ENCODE data around the gene MCCC2.

Gene MCCC2

DNA sequence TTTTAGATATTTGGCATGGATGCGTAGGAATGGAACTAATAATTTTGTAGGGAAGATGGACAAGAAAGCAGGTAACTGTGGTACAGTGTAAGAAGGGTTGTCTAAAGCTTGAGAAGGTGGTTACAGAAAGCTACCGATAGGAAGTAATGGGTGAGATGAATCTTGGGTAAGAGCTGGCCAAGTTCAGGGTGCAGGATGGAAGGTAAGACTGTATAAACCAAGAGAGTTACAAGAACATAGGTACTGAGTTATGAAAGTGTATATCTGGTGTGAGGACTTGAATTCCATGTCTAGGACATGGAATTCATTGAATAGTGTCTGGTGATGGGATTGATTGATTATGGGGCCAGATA is 1.4 kb downstream of the MCCC2 start:
- no peak overlapping the region for H3K9ac ChIP-seq (ENCODE audit: low read length)
- no peak overlapping the region for H3K23ac ChIP-seq (ENCODE audit: low read length)
- no peak overlapping the region for H2BK120ac ChIP-seq (ENCODE audit: low read depth, low read length)
- no CpG with 5 or more reads among the region's 2 CpGs for WGBS (ENCODE audit: extremely low coverage, insufficient coverage, low lambda C conversion rate)
- H3K27ac ChIP-seq (ENCODE audit: low read depth, low read length): no peak overlapping the region
- no peak overlapping the region for H2BK5ac ChIP-seq (ENCODE audit: low read length)
- no peak overlapping the region for H3K56ac ChIP-seq (ENCODE audit: low read length)
- no peak overlapping the region for H4K5ac ChIP-seq (ENCODE audit: low read length)
- no peak for DNase-seq
- no peak overlapping the region for H3K4me3 ChIP-seq (ENCODE audit: low read length)
- no peak overlapping the region for H2BK15ac ChIP-seq (replicated peaks; ENCODE audit: low read depth)
- no peak overlapping the region for H2AK5ac ChIP-seq (ENCODE audit: low read length)
- H3K4me1 ChIP-seq (ENCODE audit: control insufficient read depth, low read depth, low read length): peaks cover 1% of the 10 kb centered on the region
- H3K18ac ChIP-seq (ENCODE audit: low read length): no peak overlapping the region
- peaks cover 4% of the 10 kb centered on the region for H3K79me1 ChIP-seq (ENCODE audit: low read length)
- no peak overlapping the region for H4K8ac ChIP-seq (ENCODE audit: low read depth, low read length)
- no peaks in the 10 kb centered on the region for H3K36me3 ChIP-seq (ENCODE audit: control insufficient read depth, insufficient read depth, low read length)
- no peak overlapping the region for H3K4me2 ChIP-seq (ENCODE audit: low read length)
- no peak overlapping the region for H3K4ac ChIP-seq (ENCODE audit: low read depth, low read length)
- peaks cover 13% of the 10 kb centered on the region for H3K79me2 ChIP-seq (ENCODE audit: control insufficient read depth, insufficient read depth, low read length)
- no peaks in the 10 kb centered on the region for H3K27me3 ChIP-seq (ENCODE audit: insufficient read depth, low read length, poor library complexity)

DNA sequence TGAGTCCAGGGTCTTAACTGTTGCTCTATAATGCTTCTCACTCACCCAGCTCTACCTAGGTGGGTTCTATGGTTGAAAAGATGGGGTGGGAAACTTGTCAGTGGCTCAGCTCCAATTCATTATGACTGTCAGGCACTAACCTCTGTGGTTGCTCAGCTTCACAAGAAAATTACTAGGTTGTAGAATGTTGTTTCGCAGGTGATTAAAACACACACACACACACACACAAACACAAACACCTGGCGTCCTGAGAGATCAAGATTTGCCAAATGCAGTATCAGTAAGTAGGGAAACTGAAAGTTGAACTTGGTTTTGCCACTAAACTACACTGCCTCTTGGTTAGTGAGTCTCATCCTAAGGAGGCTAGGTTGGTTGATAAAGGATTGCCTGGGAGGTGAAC is 2.8 kb downstream of the MCCC2 start:
- Histone ChIP-seq H4K5ac (ENCODE audit: low read length) (no peak overlapping the region), H2AK5ac (ENCODE audit: low read length) (no peak overlapping the region), H2BK120ac (ENCODE audit: low read depth, low read length) (no peak overlapping the region), H2BK15ac (replicated peaks; ENCODE audit: low read depth) (no peak overlapping the region), H3K79me2 (ENCODE audit: control insufficient read depth, insufficient read depth, low read length) (peaks cover 13% of the 10 kb centered on the region), H3K27me3 (ENCODE audit: insufficient read depth, low read length, poor library complexity) (no peaks in the 10 kb centered on the region), H3K79me1 (ENCODE audit: low read length) (peaks cover 4% of the 10 kb centered on the region), H2BK5ac (ENCODE audit: low read length) (no peak overlapping the region), H3K9ac (ENCODE audit: low read length) (no peak overlapping the region), H3K27ac (ENCODE audit: low read depth, low read length) (no peak overlapping the region), H3K4me3 (ENCODE audit: low read length) (no peak overlapping the region), H3K23ac (ENCODE audit: low read length) (no peak overlapping the region), H3K4me2 (ENCODE audit: low read length) (no peak overlapping the region), H3K56ac (ENCODE audit: low read length) (no peak overlapping the region), H3K18ac (ENCODE audit: low read length) (no peak overlapping the region), H3K4ac (ENCODE audit: low read depth, low read length) (no peak overlapping the region), H4K8ac (ENCODE audit: low read depth, low read length) (no peak overlapping the region), H3K4me1 (ENCODE audit: control insufficient read depth, low read depth, low read length) (peaks cover 1% of the 10 kb centered on the region), H3K36me3 (ENCODE audit: control insufficient read depth, insufficient read depth, low read length) (no peaks in the 10 kb centered on the region)
- no peak for DNase-seq
- no CpG with 5 or more reads among the region's 2 CpGs for WGBS (ENCODE audit: extremely low coverage, insufficient coverage, low lambda C conversion rate)

DNA sequence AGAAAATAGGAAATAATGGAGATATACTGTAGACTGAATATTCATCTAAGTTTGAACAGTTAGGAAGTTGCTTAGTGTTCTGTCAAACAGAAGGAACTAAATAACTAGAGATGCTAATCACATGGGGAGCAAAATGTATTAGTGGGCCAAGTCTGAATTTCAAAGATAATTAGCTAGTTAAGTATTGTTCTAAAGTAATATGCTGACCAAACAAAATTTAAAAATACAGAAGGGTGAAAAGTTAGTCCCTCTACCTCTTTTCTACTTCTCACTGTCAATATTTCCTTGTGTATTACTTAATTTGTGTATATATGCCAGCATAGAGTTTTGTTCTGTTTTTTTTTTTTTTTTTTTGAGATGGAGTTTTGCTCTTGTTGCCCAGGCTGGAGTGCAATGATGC is 4.0 kb downstream of the MCCC2 start:
- Histone ChIP-seq H3K4ac (ENCODE audit: low read depth, low read length) (no peak overlapping the region), H3K18ac (ENCODE audit: low read length) (no peak overlapping the region), H3K79me2 (ENCODE audit: control insufficient read depth, insufficient read depth, low read length) (peaks cover 13% of the 10 kb centered on the region), H3K4me1 (ENCODE audit: control insufficient read depth, low read depth, low read length) (peaks cover 1% of the 10 kb centered on the region), H3K79me1 (ENCODE audit: low read length) (peaks cover 4% of the 10 kb centered on the region), H4K8ac (ENCODE audit: low read depth, low read length) (no peak overlapping the region), H3K4me3 (ENCODE audit: low read length) (no peak overlapping the region), H3K36me3 (ENCODE audit: control insufficient read depth, insufficient read depth, low read length) (no peaks in the 10 kb centered on the region), H4K5ac (ENCODE audit: low read length) (no peak overlapping the region), H3K56ac (ENCODE audit: low read length) (no peak overlapping the region), H3K4me2 (ENCODE audit: low read length) (no peak overlapping the region), H3K27ac (ENCODE audit: low read depth, low read length) (no peak overlapping the region), H3K23ac (ENCODE audit: low read length) (no peak overlapping the region), H2BK5ac (ENCODE audit: low read length) (no peak overlapping the region), H2BK15ac (replicated peaks; ENCODE audit: low read depth) (no peak overlapping the region), H2BK120ac (ENCODE audit: low read depth, low read length) (no peak overlapping the region), H2AK5ac (ENCODE audit: low read length) (no peak overlapping the region), H3K9ac (ENCODE audit: low read length) (no peak overlapping the region), H3K27me3 (ENCODE audit: insufficient read depth, low read length, poor library complexity) (no peaks in the 10 kb centered on the region)
- no peak for DNase-seq

DNA sequence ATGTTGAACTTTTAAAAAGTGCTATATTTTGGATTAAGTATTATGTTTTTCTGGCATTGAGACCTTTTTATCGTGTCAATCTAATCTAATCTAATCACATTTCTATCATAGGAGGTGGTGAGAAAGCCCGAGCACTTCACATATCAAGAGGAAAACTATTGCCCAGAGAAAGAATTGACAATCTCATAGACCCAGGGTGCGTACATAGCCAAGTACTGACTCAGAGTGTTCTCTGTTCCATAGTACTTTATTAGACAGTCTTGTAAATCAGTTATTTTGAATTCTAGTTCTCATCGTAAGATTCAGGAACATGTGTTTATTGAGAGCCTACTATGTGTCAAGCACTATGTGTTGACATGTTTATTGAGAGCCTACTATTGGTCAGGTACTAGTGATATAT is 9.0 kb downstream of the MCCC2 start:
- no CpG with 5 or more reads among the region's 4 CpGs for WGBS (ENCODE audit: extremely low coverage, insufficient coverage, low lambda C conversion rate)

DNA sequence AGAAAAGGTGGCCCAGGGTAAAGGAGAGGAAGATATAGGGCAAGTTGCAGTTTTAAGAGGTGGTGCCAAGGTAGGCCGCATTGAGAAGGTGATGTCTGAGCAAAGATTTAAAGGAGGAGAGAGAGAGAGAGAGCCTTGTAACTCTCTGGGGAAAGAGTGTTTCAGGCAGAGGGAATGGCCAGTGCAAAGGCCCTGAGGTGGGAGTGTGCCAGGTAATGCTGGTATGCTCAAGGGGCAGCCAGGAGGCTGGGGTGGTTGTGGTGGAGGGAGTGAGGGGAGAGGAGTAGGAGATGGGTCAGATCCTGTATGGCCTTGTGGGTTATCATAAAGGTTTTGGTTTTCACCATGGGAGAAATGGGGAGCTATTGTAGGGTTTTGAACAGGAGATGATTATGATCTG is 9.9 kb downstream of the MCCC2 start:
- no peaks in the 10 kb centered on the region for H3K79me1 ChIP-seq (ENCODE audit: low read length)
- H3K27me3 ChIP-seq (ENCODE audit: insufficient read depth, low read length, poor library complexity): no peaks in the 10 kb centered on the region
- H2BK5ac ChIP-seq (ENCODE audit: low read length): no peak overlapping the region
- no peak for DNase-seq
- no peak overlapping the region for H3K9ac ChIP-seq (ENCODE audit: low read length)
- H4K5ac ChIP-seq (ENCODE audit: low read length): no peak overlapping the region
- H3K27ac ChIP-seq (ENCODE audit: low read depth, low read length): no peak overlapping the region
- no peak overlapping the region for H2BK15ac ChIP-seq (replicated peaks; ENCODE audit: low read depth)
- no peak overlapping the region for H3K18ac ChIP-seq (ENCODE audit: low read length)
- H4K8ac ChIP-seq (ENCODE audit: low read depth, low read length): no peak overlapping the region
- H3K4me3 ChIP-seq (ENCODE audit: low read length): no peak overlapping the region
- H3K4me1 ChIP-seq (ENCODE audit: control insufficient read depth, low read depth, low read length): no peaks in the 10 kb centered on the region
- no CpG with 5 or more reads among the region's 1 CpG for WGBS (ENCODE audit: extremely low coverage, insufficient coverage, low lambda C conversion rate)
- no peaks in the 10 kb centered on the region for H3K36me3 ChIP-seq (ENCODE audit: control insufficient read depth, insufficient read depth, low read length)
- no peak overlapping the region for H3K4me2 ChIP-seq (ENCODE audit: low read length)
- no peak overlapping the region for H3K4ac ChIP-seq (ENCODE audit: low read depth, low read length)
- H2AK5ac ChIP-seq (ENCODE audit: low read length): no peak overlapping the region
- H3K79me2 ChIP-seq (ENCODE audit: control insufficient read depth, insufficient read depth, low read length): no peaks in the 10 kb centered on the region
- H2BK120ac ChIP-seq (ENCODE audit: low read depth, low read length): no peak overlapping the region
- no peak overlapping the region for H3K23ac ChIP-seq (ENCODE audit: low read length)
- H3K56ac ChIP-seq (ENCODE audit: low read length): no peak overlapping the region

More for the DNA sequence above, 9.0 kb downstream of the MCCC2 start:
- Histone ChIP-seq H4K5ac (ENCODE audit: low read length) (no peak overlapping the region), H3K79me2 (ENCODE audit: control insufficient read depth, insufficient read depth, low read length) (no peaks in the 10 kb centered on the region), H2BK15ac (replicated peaks; ENCODE audit: low read depth) (no peak overlapping the region), H2AK5ac (ENCODE audit: low read length) (no peak overlapping the region), H3K4me2 (ENCODE audit: low read length) (no peak overlapping the region), H3K36me3 (ENCODE audit: control insufficient read depth, insufficient read depth, low read length) (no peaks in the 10 kb centered on the region), H3K4me1 (ENCODE audit: control insufficient read depth, low read depth, low read length) (no peaks in the 10 kb centered on the region), H3K56ac (ENCODE audit: low read length) (no peak overlapping the region), H2BK5ac (ENCODE audit: low read length) (no peak overlapping the region), H3K4me3 (ENCODE audit: low read length) (no peak overlapping the region), H2BK120ac (ENCODE audit: low read depth, low read length) (no peak overlapping the region), H3K18ac (ENCODE audit: low read length) (no peak overlapping the region), H3K27me3 (ENCODE audit: insufficient read depth, low read length, poor library complexity) (no peaks in the 10 kb centered on the region), H3K27ac (ENCODE audit: low read depth, low read length) (no peak overlapping the region), H3K79me1 (ENCODE audit: low read length) (no peaks in the 10 kb centered on the region), H3K9ac (ENCODE audit: low read length) (no peak overlapping the region), H4K8ac (ENCODE audit: low read depth, low read length) (no peak overlapping the region), H3K23ac (ENCODE audit: low read length) (no peak overlapping the region), H3K4ac (ENCODE audit: low read depth, low read length) (no peak overlapping the region)
- DNase-seq: no peak

DNA sequence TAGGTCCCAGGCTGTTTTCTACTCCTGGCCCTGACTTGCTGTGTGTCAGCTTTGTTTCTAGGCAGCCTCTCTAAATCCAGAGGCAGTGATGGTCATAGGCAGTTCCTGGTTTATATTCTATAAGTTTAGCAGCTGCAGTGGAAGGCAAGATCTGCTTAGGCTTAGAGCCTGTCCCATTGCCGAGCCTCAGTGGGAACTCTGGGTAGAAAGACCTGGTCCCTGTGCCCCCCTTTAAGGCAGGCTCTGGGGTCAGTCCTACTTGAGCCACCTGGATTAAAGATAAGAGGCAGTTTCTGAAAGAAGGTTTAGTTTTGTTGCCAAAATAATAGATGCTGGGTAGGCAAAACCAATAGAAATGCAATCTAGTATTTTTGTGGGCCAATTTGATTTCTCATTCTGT is 13.6 kb downstream of the MCCC2 start:
- no peak for DNase-seq
- Histone ChIP-seq H3K56ac (ENCODE audit: low read length) (no peak overlapping the region), H3K27me3 (ENCODE audit: insufficient read depth, low read length, poor library complexity) (no peaks in the 10 kb centered on the region), H3K18ac (ENCODE audit: low read length) (no peak overlapping the region), H2BK5ac (ENCODE audit: low read length) (no peak overlapping the region), H2AK5ac (ENCODE audit: low read length) (no peak overlapping the region), H3K79me2 (ENCODE audit: control insufficient read depth, insufficient read depth, low read length) (no peaks in the 10 kb centered on the region), H3K27ac (ENCODE audit: low read depth, low read length) (no peak overlapping the region), H3K4me3 (ENCODE audit: low read length) (no peak overlapping the region), H3K4me2 (ENCODE audit: low read length) (no peak overlapping the region), H3K4ac (ENCODE audit: low read depth, low read length) (no peak overlapping the region), H4K5ac (ENCODE audit: low read length) (no peak overlapping the region), H3K23ac (ENCODE audit: low read length) (no peak overlapping the region), H3K9ac (ENCODE audit: low read length) (no peak overlapping the region), H3K79me1 (ENCODE audit: low read length) (no peaks in the 10 kb centered on the region), H3K36me3 (ENCODE audit: control insufficient read depth, insufficient read depth, low read length) (peaks cover 2% of the 10 kb centered on the region), H2BK120ac (ENCODE audit: low read depth, low read length) (no peak overlapping the region), H4K8ac (ENCODE audit: low read depth, low read length) (no peak overlapping the region), H3K4me1 (ENCODE audit: control insufficient read depth, low read depth, low read length) (no peaks in the 10 kb centered on the region), H2BK15ac (replicated peaks; ENCODE audit: low read depth) (no peak overlapping the region)
- no CpG with 5 or more reads among the region's 1 CpG for WGBS (ENCODE audit: extremely low coverage, insufficient coverage, low lambda C conversion rate)

Measured in mesendoderm (in vitro differentiated cells).